C4-2B (cell line): ENCODE results near the gene SMR3A.

Experiments
- H3K27ac ChIP-seq: fragments of 450-650 bp; 2 replicates; pipeline ENCODE4 v1.5.1; 2017
- ZFX ChIP-seq: fragments of 450-650 bp; IDR thresholded peaks from 2 replicates; pipeline ENCODE4 v1.6.1; 2017
- TF ChIP-seq, protein P1 (sequence below): fragments of 450-650 bp; conservative IDR thresholded peaks from 2 replicates; pipeline ENCODE4 v1.5.1; 2017; ENCODE audit warnings: mild to moderate bottlenecking

Gene SMR3A

DNA sequence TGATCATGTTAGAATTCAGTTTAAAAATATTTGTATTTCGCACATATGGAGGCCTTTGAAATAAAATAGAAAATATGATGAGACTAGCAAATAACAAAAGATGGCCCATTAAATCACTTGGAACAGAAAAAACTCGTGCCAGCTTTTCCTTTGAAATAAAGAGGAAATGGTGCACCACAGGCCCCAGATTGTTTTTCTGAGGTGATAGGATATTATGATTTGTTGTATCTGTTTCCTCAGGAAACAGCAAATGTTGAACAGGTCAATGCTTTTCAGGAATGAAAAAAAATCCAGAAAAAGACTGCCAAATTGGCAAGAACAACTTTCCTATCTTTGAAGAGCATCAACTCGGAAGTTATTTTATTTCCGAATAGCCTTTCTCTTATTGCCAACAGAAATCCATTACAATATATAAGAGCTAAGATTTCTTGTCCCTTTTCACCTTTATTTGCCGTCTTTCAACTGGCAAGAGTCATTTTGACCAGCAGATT lies 22.2 kb downstream of the SMR3A start, which contains the start of gene SMR3B:
Gene SMR3B, plus strand, starts transcription at position 441 of the 491 bp plus-strand sequence. CDS start 1,380 bp downstream, outside the sequence.
- no peak for TF ChIP-seq ZFX
- no peak within 1 kb of the TSS for H3K27ac ChIP-seq

DNA sequence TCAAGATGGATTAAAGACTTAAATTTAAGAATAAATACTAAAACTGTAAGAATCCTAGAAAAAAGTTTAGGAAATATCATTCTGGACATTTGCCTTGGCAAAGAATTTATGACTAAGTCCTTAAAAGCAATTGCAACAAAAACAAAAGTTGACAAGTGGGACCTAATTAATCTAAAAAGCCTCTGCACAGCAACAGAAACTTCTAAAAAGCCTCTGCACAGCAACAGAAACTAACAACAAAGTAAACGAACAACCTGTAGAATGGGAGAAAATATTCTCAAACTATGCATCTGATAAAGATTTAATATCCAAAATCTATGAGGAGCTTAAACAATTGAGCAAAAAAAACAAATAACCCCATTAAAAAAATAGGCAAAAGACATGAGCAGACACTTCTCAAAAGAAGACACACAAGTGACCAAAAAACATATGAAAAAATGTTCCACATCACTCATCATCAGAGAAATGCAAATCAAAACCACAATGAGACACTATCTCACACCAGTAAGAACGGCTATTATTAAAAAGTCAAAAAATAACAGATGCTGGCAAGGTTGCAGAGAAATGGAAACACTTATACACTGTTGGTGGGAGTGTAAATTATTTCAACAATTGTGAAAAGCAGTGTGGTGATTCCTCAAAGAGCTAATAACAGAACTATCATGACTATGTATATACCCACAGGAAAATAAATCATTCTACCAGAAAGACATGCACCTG lies 31.7 kb downstream of the SMR3A start:
- no peak for TF ChIP-seq ZFX
- TF ChIP-seq, protein P1, sequence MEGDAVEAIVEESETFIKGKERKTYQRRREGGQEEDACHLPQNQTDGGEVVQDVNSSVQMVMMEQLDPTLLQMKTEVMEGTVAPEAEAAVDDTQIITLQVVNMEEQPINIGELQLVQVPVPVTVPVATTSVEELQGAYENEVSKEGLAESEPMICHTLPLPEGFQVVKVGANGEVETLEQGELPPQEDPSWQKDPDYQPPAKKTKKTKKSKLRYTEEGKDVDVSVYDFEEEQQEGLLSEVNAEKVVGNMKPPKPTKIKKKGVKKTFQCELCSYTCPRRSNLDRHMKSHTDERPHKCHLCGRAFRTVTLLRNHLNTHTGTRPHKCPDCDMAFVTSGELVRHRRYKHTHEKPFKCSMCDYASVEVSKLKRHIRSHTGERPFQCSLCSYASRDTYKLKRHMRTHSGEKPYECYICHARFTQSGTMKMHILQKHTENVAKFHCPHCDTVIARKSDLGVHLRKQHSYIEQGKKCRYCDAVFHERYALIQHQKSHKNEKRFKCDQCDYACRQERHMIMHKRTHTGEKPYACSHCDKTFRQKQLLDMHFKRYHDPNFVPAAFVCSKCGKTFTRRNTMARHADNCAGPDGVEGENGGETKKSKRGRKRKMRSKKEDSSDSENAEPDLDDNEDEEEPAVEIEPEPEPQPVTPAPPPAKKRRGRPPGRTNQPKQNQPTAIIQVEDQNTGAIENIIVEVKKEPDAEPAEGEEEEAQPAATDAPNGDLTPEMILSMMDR: no peak

GRCh38 chr4:70397580-70397979 lies 37.0 kb downstream of the SMR3A start, which contains the start of gene OPRPN:
OPRPN (plus strand) TSS chr4:70397940; CDS start chr4:70399286, 1,346 bp downstream.
- no peak for TF ChIP-seq ZFX
- TF ChIP-seq, protein P1: no peak

More for the DNA sequence above, 31.7 kb downstream of the SMR3A start:
- H3K27ac ChIP-seq: no peak overlapping the region

DNA sequence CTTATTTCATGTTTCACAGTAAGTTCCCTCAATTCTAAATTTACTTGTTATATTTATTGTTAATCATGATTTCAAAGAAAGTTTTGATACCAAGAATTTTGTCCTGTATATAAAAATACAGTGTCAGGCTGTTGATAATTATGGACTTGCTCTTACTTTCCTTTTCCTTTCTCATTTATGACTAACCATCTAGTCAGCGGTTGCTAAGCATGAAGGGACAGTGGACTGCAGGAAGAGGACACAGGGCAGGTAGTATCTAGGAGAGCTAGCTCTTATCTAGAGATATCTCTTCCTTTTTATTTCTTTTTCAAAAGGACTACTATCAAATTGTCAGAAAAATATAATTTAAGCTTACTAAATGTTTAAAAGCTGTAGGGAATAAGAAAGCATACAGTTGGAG lies 38.8 kb downstream of the SMR3A start:
- H3K27ac ChIP-seq: no peak overlapping the region
- no peak for TF ChIP-seq ZFX
- TF ChIP-seq, protein P1: no peak

More at GRCh38 chr4:70397580-70397979, 37.0 kb downstream of the SMR3A start, which contains the start of gene OPRPN:
- H3K27ac ChIP-seq: no peak within 1 kb of the TSS

- no peak overlapping the region for H3K27ac ChIP-seq
- TF ChIP-seq, protein P1: no peak
- TF ChIP-seq ZFX: no peak
Observed at GRCh38 chr4:70402762-70403161, 42.2 kb downstream of the SMR3A start.

- TF ChIP-seq ZFX: no peak
- TF ChIP-seq, protein P1: no peak
- H3K27ac ChIP-seq: no peak overlapping the region
Observed at GRCh38 chr4:70405765-70406164, 45.2 kb downstream of the SMR3A start.
